ENCODE measurements around the gene CD8A. TPM values are rescaled to one million over a fixed set of nuclear protein-coding genes. Genes with fewer than 3 reads are reported as not detected.

The CD8A gene
- total and polyA plus RNA-seq, 8 donors = 1.2 to 24.9 (median 3.8) TPM; not detected in 2

GRCh38 chr2:86779971-86780370, 10.7 kb downstream of the CD8A start:
- Histone ChIP-seq H3K36me3 (peaks cover under 1 to 25% (median 19%) of the 10 kb centered on the region in 4 donors), H3K27me3 (no peaks in the 10 kb centered on the region), H3K4me1 (no peaks in the 10 kb centered on the region), H3K4me3 (no peak overlapping the region), H3K27ac (no peak overlapping the region), H3K9me3 (no peaks in the 10 kb centered on the region)
- 74 to 80% (median 78%) methylated on average over 3 of the region's 3 CpGs for WGBS, 5 donors
- no peak for DNase-seq
- no peak for TF ChIP-seq POLR2AphosphoS5 (IDR thresholded peaks at IDR 0.05)
- no peak for TF ChIP-seq POLR2A (IDR thresholded peaks at IDR 0.05)
- no peak for TF ChIP-seq CTCF (IDR thresholded peaks at IDR 0.05)
- no peak for TF ChIP-seq EP300 (IDR thresholded peaks at IDR 0.05)
- intact Hi-C loops (cut with DNase I; ENCODE audit: low total_unique reads) = loop anchor here (10.0 kb wide), 1 partner anchor 75 kb away; no protein-coding TSS in a partner anchor

DNA sequence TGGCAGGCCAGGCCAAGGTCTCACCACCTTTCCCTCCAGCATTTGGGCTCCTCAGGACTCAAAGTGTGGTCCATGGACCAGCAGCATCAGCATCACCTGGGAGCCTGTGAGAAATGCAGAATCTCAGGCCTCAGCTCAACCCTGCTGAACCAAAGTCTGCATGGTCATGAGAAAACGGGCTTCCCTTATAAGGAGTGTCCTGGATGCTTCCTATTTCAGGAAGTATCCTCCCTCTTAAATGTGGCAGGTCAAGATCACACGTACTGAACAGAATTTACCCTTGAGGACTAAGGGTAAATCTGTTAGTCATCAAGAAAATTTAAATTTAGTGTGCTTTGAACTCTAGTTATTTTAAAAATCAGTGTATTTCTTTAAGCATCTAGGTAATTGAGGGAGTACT, 11.8 kb downstream of the CD8A start:
- DNase-seq = no peak
- Histone ChIP-seq H3K4me3 (no peak overlapping the region), H3K9me3 (no peaks in the 10 kb centered on the region), H3K36me3 (peaks cover 6 to 35% (median 29%) of the 10 kb centered on the region in 4 donors), H3K27me3 (no peaks in the 10 kb centered on the region), H3K4me1 (no peaks in the 10 kb centered on the region), H3K27ac (no peak overlapping the region)
- TF ChIP-seq EP300 (IDR thresholded peaks at IDR 0.05) (no peak), POLR2AphosphoS5 (IDR thresholded peaks at IDR 0.05) (no peak), CTCF (IDR thresholded peaks at IDR 0.05) (no peak), POLR2A (IDR thresholded peaks at IDR 0.05) (no peak)
- intact Hi-C loops (cut with DNase I; ENCODE audit: low total_unique reads) = loop anchor here (10.0 kb wide), 1 partner anchor 74 kb away; no protein-coding TSS in a partner anchor
- WGBS, 5 donors = 59 to 68% (median 63%) methylated on average over 2 of the region's 2 CpGs

GRCh38 chr2:86776532-86776931, 14.2 kb downstream of the CD8A start:
- no peak for DNase-seq
- H3K27ac ChIP-seq = no peak overlapping the region
- H3K9me3 ChIP-seq = no peaks in the 10 kb centered on the region
- H3K27me3 ChIP-seq = no peaks in the 10 kb centered on the region
- 90 to 97% (median 95%) methylated on average over 7 of the region's 7 CpGs for WGBS, 5 donors
- peaks cover 17 to 59% (median 54%) of the 10 kb centered on the region in 4 donors for H3K36me3 ChIP-seq
- no peak for TF ChIP-seq EP300 (IDR thresholded peaks at IDR 0.05)
- intact Hi-C loops (cut with DNase I; ENCODE audit: low total_unique reads) = loop anchor here (10.0 kb wide), 1 partner anchor 72 kb away; no protein-coding TSS in a partner anchor
- H3K4me3 ChIP-seq = no peak overlapping the region
- no peaks in the 10 kb centered on the region for H3K4me1 ChIP-seq

GRCh38 chr2:86775338-86775737, 15.4 kb downstream of the CD8A start:
- WGBS, 5 donors = 40 to 45% (median 42%) methylated on average over 4 of the region's 4 CpGs
- no peak overlapping the region for H3K27ac ChIP-seq
- DNase-seq = no peak
- H3K4me3 ChIP-seq = no peak overlapping the region
- intact Hi-C loops (cut with DNase I; ENCODE audit: low total_unique reads) = loop anchor here (10.0 kb wide), 1 partner anchor 71 kb away; no protein-coding TSS in a partner anchor
- H3K4me1 ChIP-seq = no peaks in the 10 kb centered on the region
- H3K36me3 ChIP-seq = peaks cover 27 to 71% (median 66%) of the 10 kb centered on the region in 4 donors
- no peaks in the 10 kb centered on the region for H3K27me3 ChIP-seq
- no peaks in the 10 kb centered on the region for H3K9me3 ChIP-seq
- no peak for TF ChIP-seq POLR2A (IDR thresholded peaks at IDR 0.05)
- no peak for TF ChIP-seq POLR2AphosphoS5 (IDR thresholded peaks at IDR 0.05)

GRCh38 chr2:86774862-86775261, 15.9 kb downstream of the CD8A start:
- Histone ChIP-seq H3K27ac (no peak overlapping the region), H3K4me3 (no peak overlapping the region), H3K4me1 (no peaks in the 10 kb centered on the region), H3K27me3 (no peaks in the 10 kb centered on the region), H3K9me3 (no peaks in the 10 kb centered on the region), H3K36me3 (peaks cover 31 to 76% (median 70%) of the 10 kb centered on the region in 4 donors)
- intact Hi-C loops (cut with DNase I; ENCODE audit: low total_unique reads) = loop anchor here (10.0 kb wide), 1 partner anchor 70 kb away; no protein-coding TSS in a partner anchor
- no peak for DNase-seq
- TF ChIP-seq EP300 (IDR thresholded peaks at IDR 0.05) (no peak), POLR2A (IDR thresholded peaks at IDR 0.05) (no peak), POLR2AphosphoS5 (IDR thresholded peaks at IDR 0.05) (no peak), CTCF (IDR thresholded peaks at IDR 0.05) (no peak)
- WGBS, 5 donors = 66 to 78% (median 69%) methylated on average over 5 of the region's 5 CpGs

All from stomach (tissue), 9 donors.